SKM-1 (cell line): ENCODE results near the gene SLC22A5.

ENCODE experiments used
- DNase-seq: peaks from one replicate; lab custom pipeline; 2025; ENCODE audit not compliant: unreplicated experiment; lab: John Stamatoyannopoulos, UW

The SLC22A5 gene

GRCh38 chr5:132439521-132440089 is 70.1 kb downstream of the SLC22A5 start:
- DNase-seq: no peak

GRCh38 chr5:132444061-132444460 is 74.6 kb downstream of the SLC22A5 start:
- DNase-seq: no peak
